H9 (cell line): ENCODE data around the gene FMO3. TPM values are rescaled to one million over a fixed set of nuclear protein-coding genes. Genes with fewer than 3 reads are reported as not detected.

Experiments used
- DNase-seq: peaks from one replicate; pipeline ENCODE4 v3.0.0-alpha.2; 2017
- H2AFZ ChIP-seq: one replicate; pipeline ENCODE4 v1.6.1; 2013; ENCODE audit warnings: mild to moderate bottlenecking, low read length, control low read depth, moderate library complexity
- H2AK5ac ChIP-seq: 2 replicates; pipeline ENCODE4 v1.6.1; 2013; ENCODE audit warnings: low read length, control low read depth, mixed read lengths; ENCODE audit not compliant: insufficient read length
- H2BK120ac ChIP-seq: one replicate; pipeline ENCODE4 v1.6.1; 2013; ENCODE audit warnings: low read depth, mild to moderate bottlenecking, low read length, control low read depth, inconsistent platforms; ENCODE audit not compliant: poor library complexity, severe bottlenecking
- H2BK12ac ChIP-seq: 2 replicates; pipeline ENCODE4 v1.6.1; 2013; ENCODE audit warnings: low read length, control low read depth, mixed read lengths, low read depth; ENCODE audit not compliant: insufficient read length
- H2BK15ac ChIP-seq: 2 replicates; pipeline ENCODE4 v1.6.1; 2013; ENCODE audit warnings: low read depth, low read length, control low read depth
- H2BK20ac ChIP-seq: one replicate; pipeline ENCODE4 v1.6.1; 2013; ENCODE audit warnings: low read depth, mild to moderate bottlenecking, low read length, control low read depth, inconsistent platforms; ENCODE audit not compliant: poor library complexity, severe bottlenecking
- H2BK5ac ChIP-seq: 2 replicates; pipeline ENCODE4 v1.6.1; 2013; ENCODE audit warnings: low read length, control low read depth, mixed read lengths; ENCODE audit not compliant: insufficient read length
- H3K14ac ChIP-seq: 2 replicates; pipeline ENCODE4 v1.6.1; 2013; ENCODE audit warnings: low read length, control low read depth; ENCODE audit not compliant: insufficient read depth
- H3K18ac ChIP-seq: 2 replicates; pipeline ENCODE4 v1.6.1; 2013; ENCODE audit warnings: low read depth, mild to moderate bottlenecking, mixed read lengths, low read length, control low read depth; ENCODE audit not compliant: insufficient read length
- H3K23ac ChIP-seq: 2 replicates; pipeline ENCODE4 v1.6.1; 2013; ENCODE audit warnings: low read length, control low read depth, mixed read lengths, low read depth; ENCODE audit not compliant: insufficient read length
- H3K23me2 ChIP-seq: 2 replicates; pipeline ENCODE4 v1.6.1; 2013; ENCODE audit warnings: low read depth, mild to moderate bottlenecking, mixed read lengths, low read length, control low read depth; ENCODE audit not compliant: insufficient read length, poor library complexity, severe bottlenecking
- H3K27ac ChIP-seq: 2 replicates; pipeline ENCODE4 v1.5.1; 2013; ENCODE audit warnings: low read length, control low read depth, mixed read lengths, low read depth; ENCODE audit not compliant: insufficient read length
- H3K27me3 ChIP-seq: 2 replicates; pipeline ENCODE4 v1.6.1; 2013; ENCODE audit warnings: low read length, control low read depth, inconsistent platforms; ENCODE audit not compliant: insufficient read depth
- H3K4ac ChIP-seq: 2 replicates; pipeline ENCODE4 v1.6.1; 2013; ENCODE audit warnings: low read depth, mild to moderate bottlenecking, control low read depth, inconsistent platforms, low read length, moderate library complexity
- H3K4me1 ChIP-seq: 2 replicates; pipeline ENCODE4 v1.6.1; 2013; ENCODE audit warnings: low read length, control low read depth, inconsistent platforms; ENCODE audit not compliant: insufficient read depth
- H3K4me2 ChIP-seq: 2 replicates; pipeline ENCODE4 v1.6.1; 2013; ENCODE audit warnings: low read length, control low read depth, mixed read lengths; ENCODE audit not compliant: insufficient read length, insufficient read depth
- H3K56ac ChIP-seq: 2 replicates; pipeline ENCODE4 v1.6.1; 2013; ENCODE audit warnings: low read depth, mild to moderate bottlenecking, mixed read lengths, low read length, control low read depth; ENCODE audit not compliant: insufficient read length
- H3K79me1 ChIP-seq: 2 replicates; pipeline ENCODE4 v1.6.1; 2013; ENCODE audit warnings: low read depth, mild to moderate bottlenecking, moderate library complexity, low read length, control low read depth, inconsistent platforms; ENCODE audit not compliant: insufficient read depth, poor library complexity, severe bottlenecking
- H3K79me2 ChIP-seq: 2 replicates; pipeline ENCODE4 v1.6.1; 2013; ENCODE audit warnings: low read length, control low read depth, inconsistent platforms; ENCODE audit not compliant: insufficient read depth
- H3K9ac ChIP-seq: 2 replicates; pipeline ENCODE4 v1.6.1; 2013; ENCODE audit warnings: low read length, control low read depth, mixed read lengths; ENCODE audit not compliant: insufficient read length; ENCODE audit errors: extremely low read depth
- H3K9me3 ChIP-seq: one replicate; pipeline ENCODE4 v1.6.1; 2013; ENCODE audit warnings: low read depth, low read length, inconsistent platforms; ENCODE audit not compliant: control insufficient read depth
- H3T11ph ChIP-seq: one replicate; pipeline ENCODE4 v1.6.1; 2013; ENCODE audit warnings: mild to moderate bottlenecking, low read length, control low read depth, inconsistent platforms
- H4K20me1 ChIP-seq: one replicate; pipeline ENCODE4 v1.6.1; 2013; ENCODE audit not compliant: control insufficient read depth, insufficient read length, insufficient read depth
- H4K5ac ChIP-seq: 2 replicates; pipeline ENCODE4 v1.6.1; 2013; ENCODE audit warnings: low read depth, mild to moderate bottlenecking, mixed read lengths, low read length, control low read depth; ENCODE audit not compliant: insufficient read length
- H4K8ac ChIP-seq: replicated peaks from 2 replicates; pipeline ENCODE4 v1.6.1; 2013; ENCODE audit warnings: low read length, control low read depth, mixed read lengths, low read depth; ENCODE audit not compliant: insufficient read length
- H4K91ac ChIP-seq: 2 replicates; pipeline ENCODE4 v1.6.1; 2013; ENCODE audit warnings: low read depth, mild to moderate bottlenecking, moderate library complexity, mixed read lengths, low read length, control low read depth; ENCODE audit not compliant: insufficient read length
- H3K27ac Mint-ChIP-seq, 3 experiments: 2 replicates in 2 of 3; 3 replicates in 1 of 3; pipeline ENCODE4 v1.8.0; 2020 to 2021; ENCODE audit warnings: mixed read lengths in 3 of 3, mild to moderate bottlenecking in 1 of 3, moderate library complexity in 1 of 3
- H3K27me3 Mint-ChIP-seq: 2 replicates; pipeline ENCODE4 v1.8.0; 2021; ENCODE audit warnings: low read depth, mild to moderate bottlenecking, moderate library complexity, mixed read lengths
- H3K36me3 Mint-ChIP-seq, 3 experiments: 2 replicates in 2 of 3; 3 replicates in 1 of 3; pipeline ENCODE4 v1.8.0; 2020 to 2021; ENCODE audit warnings: low read depth in 3 of 3, mixed read lengths in 3 of 3; ENCODE audit not compliant: insufficient read depth in 1 of 3
- H3K4me1 Mint-ChIP-seq, 2 experiments: 2 replicates each; pipeline ENCODE4 v1.8.0; 2020; ENCODE audit warnings: mixed read lengths in 2 of 2
- H3K4me3 Mint-ChIP-seq, 2 experiments: 2 replicates in 1 of 2; 3 replicates in 1 of 2; pipeline ENCODE4 v1.8.0; 2020 to 2021; ENCODE audit warnings: mild to moderate bottlenecking in 2 of 2, mixed read lengths in 2 of 2, moderate library complexity in 1 of 2
- H3K9me3 Mint-ChIP-seq, 2 experiments: 2 replicates in 1 of 2; 3 replicates in 1 of 2; pipeline ENCODE4 v1.8.0; 2020; ENCODE audit warnings: mild to moderate bottlenecking in 2 of 2, mixed read lengths in 2 of 2, moderate library complexity in 1 of 2
- CTCF ChIP-seq: fragments of 200-600 bp; sonication (generic); conservative IDR thresholded peaks from 3 replicates; pipeline ENCODE4 v1.8.0; 2021; ENCODE audit warnings: antibody characterized with exemption, mild to moderate bottlenecking
- WGBS: extraction: QIAGEN DNeasy Blood & Tissue Kit; methylation state at CpG from one replicate; pipeline ENCODE4 v1.1.7; 2013; ENCODE audit warnings: missing lambda C conversion rate, low lambda C conversion rate, mixed read lengths; ENCODE audit not compliant: insufficient read length; ENCODE audit errors: extremely low coverage; 5-methylcytosine and 5-hydroxymethylcytosine counted together
- total RNA-seq: library from RNA; stranded (reverse); gene quantifications from 2 replicates; pipeline ENCODE4 v1.2.1, GENCODE V29; 2021

The FMO3 gene
- total RNA-seq, 1 experiment from 2014 or later = not detected

GRCh38 chr1:171140956-171141687 is 50.4 kb downstream of the FMO3 start:
- H3K4me1 Mint-ChIP-seq = peaks cover 30 to 31% of the 10 kb centered on the region in 2 experiments
- H3K27ac ChIP-seq = no peak overlapping the region
- H3K23me2 ChIP-seq = no peaks in the 10 kb centered on the region
- H3K9me3 Mint-ChIP-seq = no peaks in the 10 kb centered on the region
- H4K91ac ChIP-seq = no peak overlapping the region
- no peaks in the 10 kb centered on the region for H3K36me3 Mint-ChIP-seq
- no peak overlapping the region for H3K18ac ChIP-seq
- H3T11ph ChIP-seq = no peak overlapping the region
- H3K56ac ChIP-seq = no peak overlapping the region
- DNase-seq = no peak
- H2AK5ac ChIP-seq = no peak overlapping the region
- H4K20me1 ChIP-seq = no peaks in the 10 kb centered on the region
- no peak overlapping the region for H3K4ac ChIP-seq
- no peak overlapping the region for H4K8ac ChIP-seq
- H4K5ac ChIP-seq = no peak overlapping the region
- no peak for TF ChIP-seq CTCF
- no peak overlapping the region for H3K14ac ChIP-seq
- H3K4me2 ChIP-seq = no peak overlapping the region
- H2BK120ac ChIP-seq = no peak overlapping the region
- H3K79me1 ChIP-seq = no peaks in the 10 kb centered on the region
- no peaks in the 10 kb centered on the region; the same call in 1 of the 2 replicates for H3K4me1 ChIP-seq
- no peaks in the 10 kb centered on the region for H3K79me2 ChIP-seq
- H3K9me3 ChIP-seq = no peaks in the 10 kb centered on the region
- no peak overlapping the region for H3K9ac ChIP-seq
- H2AFZ ChIP-seq = no peak overlapping the region
- H2BK12ac ChIP-seq = no peak overlapping the region
- H2BK5ac ChIP-seq = no peak overlapping the region
- H3K23ac ChIP-seq = no peak overlapping the region
- H3K4me3 Mint-ChIP-seq = no peak overlapping the region
- H3K27me3 ChIP-seq = no peaks in the 10 kb centered on the region
- no CpG with 5 or more reads among the region's 4 CpGs for WGBS
- H3K27me3 Mint-ChIP-seq = no peaks in the 10 kb centered on the region
- no peak overlapping the region for H2BK15ac ChIP-seq
- no peak overlapping the region for H2BK20ac ChIP-seq
- H3K27ac Mint-ChIP-seq = peak overlapping the region in 1 of 3 experiments; percentile 55; a peak in 1 of 7 replicates
